Omental fat pad (tissue), 4 donors: Measurements from ENCODE around the gene TNFAIP8. TPM values are rescaled to one million over a fixed set of nuclear protein-coding genes. Genes with fewer than 3 reads are reported as not detected.

Experiments
- ATAC-seq: fragments of 150-250 bp; one replicate; pipeline ENCODE4 v1.9.1; 2016; ENCODE audit warnings: mild to moderate bottlenecking, moderate library complexity; ENCODE audit not compliant: low FRiP score
- DNase-seq: peaks from one replicate; pipeline ENCODE4 v3.0.0-alpha.2; 2019; ENCODE audit warnings: low spot score
- total RNA-seq, 4 donors: library from RNA; depleted of rRNA; stranded (reverse); fragments of >200 nt; gene quantifications; one replicate each; pipeline ENCODE4 v1.1.0, GENCODE V29; 2016
- TF ChIP-seq, protein P1 (sequence below), 3 donors: fragments of 450-650 bp; IDR thresholded peaks; one replicate each; pipeline ENCODE4 v1.5.1; 2016 to 2017; ENCODE audit warnings: antibody characterized with exemption in 3 of 3, mild to moderate bottlenecking in 3 of 3, moderate library complexity in 2 of 3

The TNFAIP8 gene
- total RNA-seq, 4 donors from 2014 or later = 24.4 to 106 (median 75.0) TPM

DNA sequence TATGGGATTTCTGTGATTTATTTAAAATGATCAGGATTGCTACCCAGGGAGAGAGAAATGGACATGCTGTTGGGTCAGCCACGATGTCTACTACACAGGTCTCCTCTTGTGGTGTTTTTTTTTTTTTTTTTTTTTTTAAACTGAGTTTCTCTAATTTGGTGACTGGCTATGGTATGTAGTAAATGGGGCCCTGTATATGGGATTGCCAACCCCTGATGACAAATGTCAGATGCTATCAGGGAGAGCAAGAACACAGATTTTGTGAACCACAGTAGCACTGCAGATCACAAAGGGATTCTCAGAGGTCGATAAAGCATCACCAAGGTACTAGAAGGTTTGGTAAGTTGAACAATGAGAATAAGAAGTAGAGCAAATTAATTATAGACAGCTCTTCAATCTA is 16.5 kb upstream of the TNFAIP8 start:
- ATAC-seq (no peak), DNase-seq (no peak)
- TF ChIP-seq, protein P1, sequence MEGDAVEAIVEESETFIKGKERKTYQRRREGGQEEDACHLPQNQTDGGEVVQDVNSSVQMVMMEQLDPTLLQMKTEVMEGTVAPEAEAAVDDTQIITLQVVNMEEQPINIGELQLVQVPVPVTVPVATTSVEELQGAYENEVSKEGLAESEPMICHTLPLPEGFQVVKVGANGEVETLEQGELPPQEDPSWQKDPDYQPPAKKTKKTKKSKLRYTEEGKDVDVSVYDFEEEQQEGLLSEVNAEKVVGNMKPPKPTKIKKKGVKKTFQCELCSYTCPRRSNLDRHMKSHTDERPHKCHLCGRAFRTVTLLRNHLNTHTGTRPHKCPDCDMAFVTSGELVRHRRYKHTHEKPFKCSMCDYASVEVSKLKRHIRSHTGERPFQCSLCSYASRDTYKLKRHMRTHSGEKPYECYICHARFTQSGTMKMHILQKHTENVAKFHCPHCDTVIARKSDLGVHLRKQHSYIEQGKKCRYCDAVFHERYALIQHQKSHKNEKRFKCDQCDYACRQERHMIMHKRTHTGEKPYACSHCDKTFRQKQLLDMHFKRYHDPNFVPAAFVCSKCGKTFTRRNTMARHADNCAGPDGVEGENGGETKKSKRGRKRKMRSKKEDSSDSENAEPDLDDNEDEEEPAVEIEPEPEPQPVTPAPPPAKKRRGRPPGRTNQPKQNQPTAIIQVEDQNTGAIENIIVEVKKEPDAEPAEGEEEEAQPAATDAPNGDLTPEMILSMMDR (IDR thresholded peaks at IDR 0.05) = no peak

DNA sequence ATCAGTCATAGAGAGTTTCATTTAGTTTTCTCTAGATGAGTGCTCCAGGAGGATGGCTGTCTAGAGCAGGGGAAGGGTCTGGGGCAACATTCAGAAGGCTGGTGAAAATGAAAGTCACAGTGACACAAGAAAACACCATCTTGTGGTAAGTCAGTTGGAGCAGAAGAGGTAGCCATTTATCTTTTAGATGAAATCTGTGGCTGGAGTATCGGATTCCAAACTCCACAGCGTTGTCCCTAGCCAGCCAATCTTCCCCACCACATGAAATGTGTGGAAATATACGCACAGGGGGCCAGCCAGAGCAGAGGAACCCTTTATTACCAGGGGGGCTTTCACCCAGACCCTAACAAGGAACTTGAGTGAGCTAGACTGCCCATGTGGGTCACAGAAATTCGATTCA is 15.9 kb upstream of the TNFAIP8 start:
- TF ChIP-seq, protein P1 (IDR thresholded peaks at IDR 0.05) = no peak

DNA sequence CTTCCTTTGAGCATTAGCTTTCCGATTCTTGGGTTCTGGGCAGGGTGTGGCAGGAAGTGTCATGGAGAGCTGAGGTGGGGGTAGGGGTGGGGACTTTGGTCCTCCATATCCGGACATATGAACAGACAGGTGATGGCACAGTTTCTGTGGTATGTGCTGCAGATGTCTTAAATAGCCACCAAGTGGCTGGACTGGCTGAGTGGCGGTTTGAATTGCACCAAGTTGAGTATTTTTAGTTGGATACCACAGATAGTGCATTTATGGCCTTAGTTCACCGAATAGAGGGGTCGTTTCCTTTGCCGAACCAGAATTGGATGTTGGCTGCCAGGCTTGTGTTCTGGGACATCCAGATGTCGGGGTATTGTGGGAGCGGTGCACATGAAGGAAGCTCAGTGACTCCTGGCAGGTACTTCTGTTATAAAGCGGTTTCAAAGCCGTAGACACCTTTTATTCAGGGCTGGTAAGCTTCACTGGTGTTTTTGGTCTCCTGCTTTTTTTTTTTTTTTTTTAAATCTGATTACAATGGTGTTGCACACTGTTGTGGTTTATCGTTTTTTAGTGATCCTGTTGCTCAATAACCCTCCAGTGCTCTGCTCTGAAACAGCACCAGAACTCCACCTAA is 15.1 kb upstream of the TNFAIP8 start:
- TF ChIP-seq, protein P1 (IDR thresholded peaks at IDR 0.05) = no peak
- no peak for ATAC-seq
- no peak for DNase-seq

More for the DNA sequence above, 15.9 kb upstream of the TNFAIP8 start:
- no peak for ATAC-seq
- no peak for DNase-seq

DNA sequence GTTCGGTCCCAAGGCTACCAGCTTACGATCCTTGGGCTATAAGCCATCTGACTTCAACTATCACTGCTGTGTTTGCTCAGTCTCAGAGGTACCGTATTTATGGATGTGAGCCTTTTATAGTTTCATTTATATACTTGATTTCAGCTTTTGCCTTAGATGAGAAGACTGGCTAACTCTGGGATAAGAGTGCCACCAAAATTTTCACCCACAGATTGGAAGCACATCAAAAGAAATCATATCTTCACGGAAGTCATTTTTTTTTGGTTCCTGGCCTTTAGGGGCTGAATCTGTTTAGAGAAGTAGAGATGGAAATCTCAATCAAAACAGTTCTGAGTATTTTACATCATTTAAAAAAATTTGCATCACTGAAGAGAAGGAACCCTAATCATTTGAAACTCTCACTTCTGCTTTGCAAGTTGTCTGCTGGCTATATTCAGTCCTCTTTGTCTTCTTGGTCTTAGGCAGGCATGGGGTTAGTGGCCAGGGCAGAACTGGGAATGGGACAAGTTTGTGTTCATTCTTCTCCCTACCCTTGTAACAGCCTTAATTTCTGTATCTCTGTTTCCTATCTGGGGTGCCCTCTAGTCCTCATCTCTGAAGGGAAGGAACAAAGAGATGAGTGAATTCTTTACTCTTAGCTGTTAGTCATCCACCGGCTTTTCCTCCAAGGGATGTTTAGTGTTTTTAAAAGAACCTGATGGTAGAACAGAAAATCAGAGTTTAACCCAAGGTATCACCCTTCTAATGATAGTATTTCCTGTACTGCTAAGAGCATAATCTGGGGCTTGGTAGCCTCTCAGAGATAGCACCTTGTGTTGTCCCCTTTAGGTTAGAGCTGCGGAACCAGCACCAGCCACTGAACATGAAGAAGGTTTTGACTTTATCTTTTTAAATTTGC is 14.1 kb upstream of the TNFAIP8 start:
- TF ChIP-seq, protein P1 (IDR thresholded peaks at IDR 0.05) = no peak
- ATAC-seq = no peak
- DNase-seq = no peak

DNA sequence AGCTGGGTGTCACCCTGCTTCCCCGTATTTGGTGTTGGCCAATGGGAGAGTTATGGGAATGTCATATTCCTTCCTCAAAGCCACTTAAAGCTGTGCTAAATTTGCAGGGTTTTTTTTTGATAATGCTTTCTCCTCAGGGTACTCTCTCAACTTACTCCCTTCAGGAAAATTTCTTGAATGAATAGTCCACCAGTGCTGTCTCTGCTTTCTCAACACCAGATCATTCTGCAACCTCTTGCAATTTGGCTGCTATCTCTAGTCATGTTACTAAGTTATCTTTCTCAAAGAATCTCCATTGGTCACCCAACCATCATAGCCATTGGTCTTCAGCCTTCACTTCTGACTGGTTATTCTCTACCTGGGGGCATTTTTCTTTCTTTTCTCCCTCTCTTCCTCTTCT is 13.4 kb upstream of the TNFAIP8 start:
- no peak for DNase-seq
- no peak for ATAC-seq
- TF ChIP-seq, protein P1 (IDR thresholded peaks at IDR 0.05) = no peak

DNA sequence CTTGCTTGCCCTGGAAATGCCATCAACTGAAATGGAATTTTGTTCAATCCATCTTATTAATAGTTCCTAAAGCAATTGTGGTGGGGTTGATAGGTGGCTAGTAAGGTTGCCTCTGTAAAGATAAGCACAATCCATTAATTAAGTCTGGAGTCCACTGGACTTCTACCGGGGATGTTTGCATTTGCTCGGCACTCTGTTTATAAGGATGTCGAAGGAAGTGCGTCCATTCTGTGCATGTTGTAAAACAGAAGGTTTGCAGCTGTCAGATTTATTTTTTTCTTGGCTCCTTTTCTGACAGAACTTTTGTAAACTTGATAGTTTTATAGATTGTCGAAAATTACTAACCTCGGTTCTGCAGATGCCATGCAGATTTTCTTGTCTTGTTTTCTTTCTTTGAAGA is 12.8 kb upstream of the TNFAIP8 start:
- DNase-seq (no peak), ATAC-seq (no peak)
- TF ChIP-seq, protein P1 (IDR thresholded peaks at IDR 0.05) = no peak
